NCI-H2227 (cell line): ENCODE data around the gene HDAC5.
"Not testable (repeated sequence)": the region's sequence is repeated elsewhere in the genome, so short reads cannot be mapped to it uniquely, and the experiment has no call there.

Source experiments
- DNase-seq: peaks from one replicate; lab custom pipeline; 2025; ENCODE audit not compliant: unreplicated experiment; lab: John Stamatoyannopoulos, UW

Gene HDAC5

GRCh38 chr17:44133918-44134476 is 10.6 kb upstream of the HDAC5 start:
- no peak for DNase-seq

DNA sequence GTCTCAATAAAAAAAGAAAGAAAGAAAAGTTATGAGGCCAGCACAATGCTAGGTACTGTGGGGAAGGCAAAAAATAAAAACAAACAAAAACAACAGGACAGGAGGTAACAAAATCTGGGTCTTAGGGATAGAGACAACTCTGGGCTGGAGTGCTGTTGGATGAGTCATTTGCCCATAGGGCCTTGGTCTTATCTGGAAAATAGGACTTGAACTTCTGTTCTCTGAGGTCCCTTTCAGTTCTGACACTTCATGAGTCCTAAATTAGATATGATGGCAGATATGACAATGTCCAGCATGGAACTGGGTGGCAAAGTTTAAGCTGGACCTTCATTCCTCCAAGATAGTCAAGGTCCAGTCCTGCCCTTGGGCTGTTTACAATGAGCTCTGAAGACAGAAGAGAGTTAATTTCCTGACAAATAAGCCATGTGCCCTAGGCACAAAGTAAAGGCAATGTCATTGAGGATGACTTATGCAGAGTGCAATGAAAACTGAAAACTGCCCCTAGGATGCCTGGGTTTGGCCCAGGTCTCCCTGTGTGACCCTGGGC is 8.9 kb upstream of the HDAC5 start:
- DNase-seq, result no peak

DNA sequence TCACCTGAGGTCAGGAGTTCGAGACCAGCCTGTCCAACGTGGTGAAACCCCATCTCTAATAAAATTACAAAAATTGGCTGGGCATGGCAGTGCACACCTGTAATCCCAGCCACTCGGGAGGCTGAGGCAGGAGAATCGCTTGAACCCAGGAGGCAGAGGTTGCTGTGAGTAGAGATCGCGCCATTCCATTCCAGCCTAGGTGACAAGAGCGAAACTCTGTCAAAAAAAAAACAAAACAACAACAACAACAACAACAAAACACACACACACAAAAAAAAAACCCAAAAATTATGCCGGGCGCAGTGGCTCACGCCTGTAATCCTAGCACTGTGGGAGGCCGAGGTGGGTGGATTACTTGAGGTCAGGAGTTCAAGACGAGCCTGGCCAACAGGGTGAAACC is 7.9 kb upstream of the HDAC5 start:
- DNase-seq, result not testable (repeated sequence)

DNA sequence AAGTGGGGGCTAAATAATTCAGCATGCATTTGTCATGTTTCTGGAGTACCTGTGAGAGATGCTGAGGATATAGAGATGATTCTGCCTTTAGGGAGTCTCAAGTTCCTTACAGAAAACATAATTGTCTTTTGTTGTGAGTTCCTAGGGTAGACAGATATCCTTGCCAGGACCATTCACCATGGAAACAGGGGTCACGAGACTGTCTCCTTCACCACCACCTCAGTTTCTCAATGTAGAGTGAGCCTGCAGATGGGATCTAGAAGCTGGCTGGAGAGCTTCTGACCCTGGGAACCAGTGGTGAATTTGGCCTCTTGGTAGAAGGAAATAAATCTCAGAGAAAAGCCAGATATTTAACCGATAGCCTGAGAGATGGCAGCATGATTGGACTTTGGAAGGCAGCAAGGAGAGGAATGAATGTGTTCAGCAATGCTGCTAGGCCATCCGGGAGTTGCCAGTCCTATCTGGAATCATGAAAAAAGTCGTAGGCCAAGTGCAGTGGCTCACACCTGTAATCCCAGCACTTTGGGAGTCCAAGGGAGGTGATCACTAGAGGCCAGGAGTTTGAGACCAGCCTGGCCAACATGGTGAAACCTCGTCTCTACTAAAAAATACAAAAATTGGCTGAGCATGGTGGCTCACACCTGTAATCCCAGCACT is 7.4 kb upstream of the HDAC5 start:
- no peak for DNase-seq

DNA sequence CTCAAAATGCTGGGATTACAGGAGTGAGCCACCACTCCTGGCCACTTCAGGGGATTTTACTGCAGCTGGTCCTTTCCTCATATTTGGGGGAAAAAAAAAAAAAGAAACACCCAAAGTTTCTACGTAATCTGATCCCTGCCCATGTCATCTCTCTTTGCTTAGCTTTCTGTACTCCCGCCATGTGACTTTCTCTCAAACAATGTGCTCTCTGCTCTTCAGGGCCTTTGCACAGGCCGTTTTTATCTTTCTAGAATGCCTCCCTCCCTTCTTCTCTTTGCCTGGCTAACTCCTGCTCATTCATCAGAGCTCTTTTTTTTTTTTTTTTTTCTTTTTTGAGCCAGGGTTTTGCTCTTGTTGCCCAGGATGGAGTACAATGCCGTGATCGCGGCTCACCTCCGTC is 4.9 kb upstream of the HDAC5 start:
- DNase-seq, result no peak

GRCh38 chr17:44124118-44124438 is 637 bp upstream of the HDAC5 start:
- DNase-seq, result no peak

DNA sequence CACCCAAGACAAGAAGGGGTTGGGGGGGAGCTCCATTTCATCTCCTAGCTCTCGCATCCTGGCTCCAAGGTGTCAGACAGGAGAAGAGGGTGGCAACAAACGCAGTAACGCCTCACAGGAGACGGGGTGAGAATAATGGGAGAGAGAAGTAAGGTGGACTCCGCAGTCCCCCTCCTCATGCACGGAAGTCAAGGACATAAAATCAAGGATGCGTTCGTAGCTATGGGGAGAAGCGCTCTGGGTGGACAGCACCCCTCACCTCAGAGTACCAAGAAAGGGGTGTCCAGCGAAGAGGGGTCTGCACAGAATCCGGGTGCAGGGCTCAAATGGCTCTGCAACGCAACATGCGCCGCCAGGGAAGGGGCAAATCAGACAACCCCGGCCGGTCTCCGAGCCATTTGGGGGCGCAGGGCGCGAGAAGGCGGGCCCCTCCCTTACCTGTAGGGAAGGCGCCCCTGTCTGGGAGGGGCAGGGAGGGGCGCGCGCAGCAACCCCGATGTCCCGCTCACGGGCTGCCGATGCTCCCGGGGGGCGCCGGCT is 555 bp downstream of the HDAC5 start:
- DNase-seq, result no peak

GRCh38 chr17:44121997-44122815 is 1.2 kb downstream of the HDAC5 start:
- no peak for DNase-seq

- DNase-seq, result peak; percentile 38
Measured at GRCh38 chr17:44120851-44121605, 2.4 kb downstream of the HDAC5 start.

DNA sequence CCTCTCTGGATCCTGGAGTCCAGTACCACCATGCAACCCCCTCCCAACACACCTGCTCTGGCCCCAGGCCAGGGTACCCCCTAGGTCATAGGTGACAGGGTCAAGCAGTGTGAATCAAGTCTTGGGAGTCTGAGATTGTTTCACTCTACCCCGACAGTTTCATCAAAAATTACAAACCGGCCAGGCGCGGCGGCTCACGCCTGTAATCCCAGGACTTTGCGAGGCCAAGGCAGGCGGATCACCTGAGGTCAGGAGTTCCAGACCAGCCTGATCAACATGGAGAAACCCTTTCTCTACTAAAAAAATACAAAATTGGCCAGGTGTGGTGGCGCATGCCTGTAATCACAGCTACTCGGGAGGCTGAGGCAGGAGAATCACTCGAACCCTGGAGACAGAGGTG is 3.2 kb downstream of the HDAC5 start:
- not testable (repeated sequence) for DNase-seq

DNA sequence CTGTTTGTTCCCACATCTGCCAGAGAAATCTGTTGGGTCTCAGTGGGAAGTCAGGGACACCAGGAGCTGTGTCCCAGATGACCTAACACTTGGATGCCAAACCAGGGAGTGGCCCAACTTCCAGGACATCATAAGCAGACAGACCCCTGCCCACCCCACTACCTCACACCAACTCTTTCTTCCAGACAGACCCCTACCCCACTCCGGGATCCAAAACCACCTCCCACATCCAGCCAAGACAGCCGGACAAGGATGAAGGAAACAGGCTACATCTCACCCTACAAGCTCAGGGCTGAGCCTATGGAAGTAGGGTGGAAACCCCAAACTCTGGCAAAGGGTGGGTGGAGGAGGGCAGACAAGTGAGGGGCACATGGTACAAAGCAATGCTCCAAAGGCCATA is 3.6 kb downstream of the HDAC5 start:
- DNase-seq, result no peak

DNA sequence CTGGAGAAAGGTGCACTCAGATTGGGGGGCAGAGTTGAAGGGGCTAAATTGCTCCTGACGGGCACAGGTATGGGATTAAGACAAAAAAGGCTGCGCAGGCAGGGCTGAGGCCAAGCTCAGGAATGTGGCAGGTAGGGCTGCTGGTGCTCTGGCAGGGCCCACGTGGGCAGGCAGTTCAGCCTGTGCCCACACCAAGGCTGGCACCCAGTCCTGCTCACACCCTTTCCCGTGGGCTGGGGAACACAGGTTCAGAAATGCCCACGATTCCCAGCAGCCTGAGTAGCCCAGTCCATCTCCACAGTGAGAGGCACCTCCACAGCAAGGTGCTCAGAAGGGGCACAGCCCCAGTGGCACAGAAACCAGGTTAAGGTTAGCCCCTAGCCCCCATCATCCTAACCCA is 4.4 kb downstream of the HDAC5 start:
- no peak for DNase-seq

DNA sequence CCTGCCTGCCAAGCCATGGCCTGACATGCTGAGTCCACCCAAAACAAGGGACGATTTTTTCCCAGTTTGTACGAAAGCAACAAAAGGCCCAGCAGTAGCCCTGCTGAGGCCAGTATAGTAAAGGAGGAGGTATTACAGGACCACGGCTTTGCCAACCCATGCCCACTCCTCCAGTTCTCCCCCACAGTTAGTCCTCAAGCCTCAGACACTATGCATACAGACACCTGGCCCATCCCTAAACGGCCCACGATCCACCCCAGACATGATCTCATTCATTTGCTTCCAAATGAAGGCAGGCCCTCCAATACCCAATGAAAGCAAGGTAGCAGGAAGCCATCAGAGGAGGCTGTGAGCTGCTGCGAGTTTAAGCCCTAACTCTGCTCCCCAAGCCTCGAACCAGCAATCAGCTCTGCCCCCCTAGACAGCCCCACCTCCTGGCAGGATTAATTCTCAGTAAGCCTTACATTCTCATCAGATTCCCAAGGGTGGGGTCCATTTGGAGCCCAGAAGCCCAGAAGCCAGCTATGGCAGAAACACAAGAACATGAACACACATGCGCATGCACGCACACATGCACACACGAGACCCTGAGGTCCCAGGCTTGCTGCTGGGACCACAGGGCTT is 4.9 kb downstream of the HDAC5 start:
- DNase-seq, result no peak

- no peak for DNase-seq
Measured at GRCh38 chr17:44117351-44117750, 6.1 kb downstream of the HDAC5 start.

- peak; percentile 64 for DNase-seq
Measured at GRCh38 chr17:44115585-44116415, 7.6 kb downstream of the HDAC5 start.

DNA sequence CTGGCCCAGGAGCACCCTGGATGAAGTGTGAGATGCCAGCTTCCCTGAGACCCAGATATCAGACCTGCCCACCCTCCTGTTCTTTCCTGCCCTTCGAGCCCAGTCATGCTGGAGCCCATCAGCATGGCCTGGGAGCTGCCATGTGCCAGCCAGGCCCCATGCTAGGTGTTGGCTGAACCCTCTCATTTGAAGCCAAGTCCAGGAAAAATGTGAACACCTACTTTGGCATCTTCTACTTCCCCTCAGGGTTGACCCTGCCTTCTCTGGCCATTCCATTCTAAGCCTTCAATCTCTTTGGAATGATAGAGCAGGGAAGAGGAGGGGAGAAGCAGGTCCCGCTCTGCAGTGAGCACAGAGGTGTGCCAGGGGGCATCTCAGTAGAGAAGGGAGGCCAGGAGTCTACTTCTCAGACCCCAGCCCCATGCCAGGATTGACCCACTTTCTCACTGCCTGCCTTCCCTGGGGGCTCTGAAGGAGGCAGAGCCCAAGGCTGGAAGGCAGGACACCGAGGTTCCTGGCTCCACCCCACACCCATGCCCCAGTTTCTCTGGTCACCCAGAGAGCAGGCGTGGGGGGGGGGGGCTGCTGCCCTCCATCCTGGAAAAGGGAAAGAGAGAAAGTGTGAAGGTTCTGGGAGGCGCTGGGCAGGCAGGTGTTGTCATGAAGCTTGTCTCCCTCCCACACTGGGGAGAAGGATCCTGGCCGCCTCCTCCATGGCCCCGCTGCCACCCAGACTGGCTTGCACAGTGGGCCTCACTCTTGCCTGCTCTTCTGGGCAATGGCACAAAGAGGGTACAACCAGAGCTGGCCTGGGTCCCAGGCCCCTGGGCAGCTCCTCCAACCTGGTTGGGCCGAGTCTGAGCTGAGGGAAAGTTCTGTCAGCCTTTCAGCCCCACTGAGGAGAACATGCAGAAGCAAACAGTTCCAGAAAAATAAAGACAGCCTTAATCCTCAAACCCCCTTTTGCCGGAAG is 9.3 kb downstream of the HDAC5 start:
- no peak for DNase-seq

- no peak for DNase-seq
Measured at GRCh38 chr17:44113382-44113781, 10.1 kb downstream of the HDAC5 start.
